ENCODE results near the gene FRMPD1.

The FRMPD1 gene

GRCh38 chr9:37753489-37754190 lies 102.9 kb downstream of the FRMPD1 start, which contains the start of gene TRMT10B (continued):
- TF ChIP-seq INSM2 (tag by site-specific recombination; IDR thresholded peaks at IDR 0.05): no peak
- TF ChIP-seq ZNF266 (tag by site-specific recombination; IDR thresholded peaks at IDR 0.05; ENCODE audit: low read depth): no peak
- no peak for TF ChIP-seq MEIS1 (CRISPR knock-in tag; IDR thresholded peaks at IDR 0.05; ENCODE audit: borderline replicate concordance)
- no peak for TF ChIP-seq ZNF776 (tag by site-specific recombination; IDR thresholded peaks at IDR 0.05; ENCODE audit: borderline replicate concordance)
- no peak for TF ChIP-seq ZNF350 (tag by site-specific recombination; IDR thresholded peaks at IDR 0.05)
- TF ChIP-seq ZNF174 (tag by site-specific recombination; IDR thresholded peaks at IDR 0.05): no peak
- no peak for TF ChIP-seq ZBTB10 (tag by site-specific recombination; IDR thresholded peaks at IDR 0.05)
- peak; percentile 74; the same call in 1 of the 2 replicates for TF ChIP-seq ZNF394 (tag by site-specific recombination; IDR thresholded peaks at IDR 0.05; ENCODE audit: borderline replicate concordance)
- TF ChIP-seq ZNF514 (tag by site-specific recombination; IDR thresholded peaks at IDR 0.05): no peak
- TF ChIP-seq SETDB1 (IDR thresholded peaks at IDR 0.05; ENCODE audit: insufficient read length, low read length): no peak
- TF ChIP-seq ATF2 (tag by site-specific recombination; IDR thresholded peaks at IDR 0.05; ENCODE audit: low read depth): no peak
- peak; percentile 76 for TF ChIP-seq ZNF76 (tag by site-specific recombination; IDR thresholded peaks at IDR 0.05; ENCODE audit: borderline replicate concordance, low read depth)
- no peak for TF ChIP-seq ZNF416 (tag by site-specific recombination; IDR thresholded peaks at IDR 0.05)
- TF ChIP-seq ZNF19 (tag by site-specific recombination; IDR thresholded peaks at IDR 0.05; ENCODE audit: low read depth): no peak
- TF ChIP-seq ZNF133 (tag by site-specific recombination; IDR thresholded peaks at IDR 0.05): no peak
- TF ChIP-seq GLI2 (tag by site-specific recombination; IDR thresholded peaks at IDR 0.05; ENCODE audit: borderline replicate concordance, low read depth): no peak
- no peak for TF ChIP-seq RBAK (tag by site-specific recombination; IDR thresholded peaks at IDR 0.05)
- TF ChIP-seq ZFP3 (tag by site-specific recombination; IDR thresholded peaks at IDR 0.05; ENCODE audit: low read depth): no peak
- no peak for TF ChIP-seq ZNF26 (tag by site-specific recombination; IDR thresholded peaks at IDR 0.05)
- peak; percentile 61 for TF ChIP-seq ZBTB17 (tag by site-specific recombination; IDR thresholded peaks at IDR 0.05)
- TF ChIP-seq ZNF37A (tag by site-specific recombination; IDR thresholded peaks at IDR 0.05): no peak
- TF ChIP-seq ZBTB8A (tag by site-specific recombination; IDR thresholded peaks at IDR 0.05): no peak
- TF ChIP-seq MYNN (tag by site-specific recombination; IDR thresholded peaks at IDR 0.05; ENCODE audit: borderline replicate concordance): no peak
- no peak for TF ChIP-seq ZNF16 (tag by site-specific recombination; IDR thresholded peaks at IDR 0.05; ENCODE audit: low read depth)
- no peak for TF ChIP-seq REST (tag by site-specific recombination; IDR thresholded peaks at IDR 0.05)

Data from HEK293 (cell line).